Germinal center (tissue), 1 donor: Measurements from ENCODE around the gene TFDP2.
"Not testable (repeated sequence)": the region's sequence is repeated elsewhere in the genome, so short reads cannot be mapped to it uniquely, and the experiment has no call there.

ENCODE experiments used
- DNase-seq: peaks from one replicate; pipeline ENCODE4 v3.0.0; 2012; ENCODE audit warnings: mixed read lengths, low spot score

Gene TFDP2

DNA sequence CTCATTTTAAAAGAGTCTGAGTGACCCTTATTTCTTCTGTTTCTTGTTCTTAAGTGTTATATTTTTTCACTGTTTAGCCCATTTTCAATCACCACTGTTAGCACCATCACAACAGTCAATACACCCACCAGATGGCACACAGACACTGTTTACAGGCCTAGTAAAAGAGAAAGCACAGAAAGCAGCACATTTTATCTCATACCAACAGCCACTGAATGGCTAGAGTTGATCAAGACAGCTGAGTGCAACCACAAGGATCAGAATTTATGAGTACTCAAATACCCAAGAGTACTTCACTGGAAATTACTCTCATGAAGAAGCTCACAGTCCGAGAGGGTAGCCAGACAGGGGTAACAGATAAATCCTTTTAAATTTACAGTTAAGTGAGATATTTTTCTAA, 127.0 kb downstream of the TFDP2 start:
- DNase-seq = no peak

DNA sequence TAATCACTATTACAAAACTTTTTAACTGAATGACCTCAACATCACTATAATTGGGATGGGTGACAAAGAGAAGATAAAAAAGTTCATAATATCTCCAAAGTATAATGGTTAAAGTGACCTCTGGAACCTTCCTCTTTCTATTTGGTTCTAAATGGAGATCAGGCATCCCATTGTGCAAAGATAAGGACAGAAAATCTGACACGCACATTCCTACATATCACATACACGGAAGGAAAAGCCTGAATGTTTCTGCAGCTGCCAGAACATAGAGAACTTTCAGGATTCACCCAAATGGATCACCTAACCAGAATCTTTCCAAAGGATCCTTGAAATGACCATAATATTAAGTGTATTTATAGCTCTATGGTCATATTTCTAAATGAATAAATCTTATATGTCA, 128.2 kb downstream of the TFDP2 start:
- DNase-seq = no peak

DNA sequence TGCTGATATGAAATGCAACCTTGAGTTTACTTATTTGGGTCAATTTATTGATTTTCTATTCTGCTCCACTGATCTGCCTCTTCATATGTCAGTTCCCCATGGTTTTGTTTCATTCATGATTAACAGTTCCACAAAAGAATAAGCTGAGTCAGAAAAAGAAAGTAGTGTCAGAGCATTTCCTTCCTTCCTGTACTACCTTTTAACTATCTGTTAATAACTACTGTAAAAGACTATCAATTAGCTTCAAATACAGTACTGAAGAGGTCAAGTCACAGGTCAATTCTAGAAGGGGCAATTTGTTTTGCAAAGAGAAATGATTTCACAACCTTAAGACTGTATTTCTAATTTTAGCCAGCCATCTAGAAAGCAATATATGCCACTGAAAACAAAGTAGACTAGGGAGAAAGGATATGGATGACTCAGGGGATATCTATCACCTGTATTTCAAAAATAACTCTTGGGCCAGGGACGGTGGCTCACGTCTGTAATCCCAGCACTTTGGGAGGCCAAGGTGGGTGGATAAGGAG, 129.5 kb downstream of the TFDP2 start:
- DNase-seq = no peak

DNA sequence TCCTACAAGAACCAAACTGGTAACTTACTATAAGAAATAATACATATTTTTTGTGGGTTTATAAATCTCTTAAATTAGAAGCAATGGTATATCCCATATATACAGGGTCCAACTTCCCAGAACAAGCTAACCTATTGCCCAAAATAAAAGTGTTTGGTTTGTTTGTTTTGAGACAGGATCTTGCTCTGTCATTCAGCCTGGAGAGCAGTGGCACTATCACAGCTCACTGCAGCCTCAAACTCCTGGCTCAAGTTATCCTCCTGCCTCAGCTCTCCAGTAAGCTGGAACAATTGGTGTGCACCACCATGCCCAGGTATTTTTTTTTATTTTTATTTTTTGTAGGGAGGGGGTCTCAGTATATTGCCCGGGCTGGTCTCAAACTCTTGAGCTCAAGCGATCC, 135.4 kb downstream of the TFDP2 start:
- DNase-seq = no peak

DNA sequence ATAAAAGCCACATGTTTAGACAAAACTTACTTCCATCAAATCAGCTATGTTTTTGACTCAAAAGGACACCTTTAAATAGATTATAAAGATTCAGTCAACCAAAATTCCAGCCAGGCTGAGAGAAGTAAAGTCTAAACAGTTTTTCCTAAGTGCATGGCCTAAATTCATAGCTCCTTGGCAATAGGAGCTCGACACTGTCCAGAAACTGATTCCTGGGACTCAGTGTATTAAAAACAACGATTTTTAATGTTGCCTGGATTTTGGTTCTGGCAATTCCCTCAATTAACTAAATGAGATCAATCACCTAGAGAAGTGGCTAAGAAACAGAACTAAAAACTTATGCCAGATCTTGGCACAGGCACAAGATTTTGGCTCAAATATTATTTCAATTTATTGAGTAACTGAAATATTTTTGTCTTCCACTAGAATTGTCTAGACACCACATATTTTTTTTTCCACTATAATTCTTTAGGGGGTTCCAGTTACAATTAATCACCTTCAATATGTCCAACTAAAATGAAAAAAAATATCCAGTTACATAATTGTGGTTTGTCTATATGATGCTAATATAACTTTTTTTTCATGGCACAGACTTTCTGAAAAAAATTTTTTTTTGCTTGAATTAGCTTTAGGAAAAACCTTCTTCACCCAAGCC, 135.9 kb downstream of the TFDP2 start:
- DNase-seq = no peak

DNA sequence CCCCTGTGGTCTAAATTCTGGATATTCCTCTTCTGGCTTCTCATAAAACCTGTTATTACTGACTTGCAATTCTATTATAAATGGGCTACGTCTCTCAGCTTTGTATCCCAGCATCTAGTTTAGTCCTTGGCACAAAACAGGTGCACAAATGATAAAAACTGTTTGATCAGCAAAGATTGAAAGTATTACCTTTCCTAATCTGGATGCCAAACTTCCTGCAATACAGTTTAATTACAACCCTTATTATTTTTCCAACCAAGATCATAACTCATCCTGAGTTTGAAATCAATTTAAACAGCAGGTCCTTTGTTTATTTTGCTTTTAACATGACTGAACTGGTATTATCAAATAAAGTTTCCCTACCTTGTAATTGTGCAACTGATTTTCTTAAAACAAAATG, 140.3 kb downstream of the TFDP2 start:
- DNase-seq = no peak

DNA sequence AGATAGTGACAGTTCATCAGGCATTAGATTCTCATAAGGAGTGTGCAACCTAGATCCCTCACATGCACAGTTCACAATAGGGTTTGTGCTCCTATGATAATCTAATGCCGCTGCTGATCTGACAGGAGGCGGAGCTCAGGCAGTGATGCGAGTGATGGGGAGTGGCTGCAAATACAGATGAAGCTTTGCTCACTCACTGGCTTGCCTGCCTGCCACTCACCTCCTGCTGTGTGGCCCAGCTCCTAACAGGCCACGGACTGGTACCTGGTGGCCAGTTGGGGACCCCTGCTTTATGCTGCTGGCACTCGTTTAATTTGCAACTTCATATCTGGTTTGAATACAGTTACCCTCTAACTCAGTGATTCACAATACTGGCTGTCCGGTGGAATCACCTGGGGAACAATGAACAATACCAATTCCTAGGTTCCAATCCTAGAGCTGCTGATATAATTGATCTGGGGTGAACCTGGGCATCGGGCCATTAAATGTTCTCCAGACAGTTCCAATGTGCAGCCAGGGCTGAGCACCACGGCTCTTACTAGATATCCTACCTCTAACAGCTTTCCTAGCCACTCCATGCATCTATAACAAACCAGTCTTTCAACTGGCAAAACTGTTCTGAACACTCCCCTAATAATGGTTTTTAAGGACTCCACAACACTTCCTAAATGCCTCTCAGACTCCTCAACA, 141.5 kb downstream of the TFDP2 start:
- DNase-seq = no peak

DNA sequence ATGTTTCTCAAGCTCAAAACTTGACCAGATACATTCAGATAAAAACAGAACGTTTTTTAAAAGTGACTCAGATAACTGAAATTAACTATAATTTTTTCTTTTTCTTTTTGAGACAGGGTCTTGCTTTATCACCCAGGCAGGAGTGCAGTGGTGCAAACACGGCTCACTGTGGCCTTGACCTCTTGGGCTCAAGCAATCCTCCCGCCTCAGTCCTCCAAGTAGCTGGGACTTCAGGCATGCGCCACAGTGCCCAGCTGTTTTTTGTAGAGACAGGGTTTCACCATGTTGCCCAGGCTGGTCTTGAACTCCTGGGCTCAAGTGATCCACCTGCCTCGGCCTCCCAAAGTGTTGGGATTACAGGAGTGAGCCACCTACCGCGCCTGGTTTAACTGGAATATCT, 144.4 kb downstream of the TFDP2 start:
- DNase-seq = not testable (repeated sequence)

DNA sequence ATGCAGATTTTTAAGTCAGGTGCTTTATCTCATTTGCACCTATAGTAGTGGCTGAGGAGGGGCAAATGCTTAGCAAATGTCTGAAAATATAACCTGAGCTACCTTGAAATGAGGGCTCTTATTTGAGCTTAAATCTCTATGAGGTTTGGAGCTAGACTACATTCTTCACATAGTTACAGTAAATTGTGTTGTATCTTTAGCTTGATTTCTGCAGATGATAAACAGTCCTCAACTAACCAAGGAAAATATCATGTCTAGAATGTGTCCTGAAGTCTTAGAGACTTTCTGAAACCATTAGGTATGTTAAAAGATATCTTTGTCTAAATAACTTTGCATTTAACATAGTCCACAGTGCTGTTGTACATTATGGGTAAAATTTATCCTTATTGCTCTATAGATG, 145.3 kb downstream of the TFDP2 start:
- DNase-seq = no peak

DNA sequence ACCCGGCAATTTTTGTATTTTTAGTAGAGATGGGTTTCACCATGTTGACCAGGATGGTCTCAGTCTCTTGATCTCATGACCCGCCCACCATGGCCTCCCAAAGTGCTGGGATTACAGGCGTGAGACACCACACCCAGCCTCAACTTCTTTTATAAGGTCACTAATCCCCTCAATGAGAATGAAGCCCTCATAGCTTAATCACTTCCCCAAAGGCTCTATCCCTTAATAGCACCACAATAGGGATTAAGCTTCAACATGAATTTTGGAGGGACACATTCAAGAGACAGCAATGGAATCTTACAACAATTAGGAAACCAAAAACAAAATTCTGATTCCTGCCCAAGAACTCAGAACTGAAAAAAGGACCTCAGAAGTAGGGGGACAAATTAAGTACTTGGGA, 146.1 kb downstream of the TFDP2 start:
- DNase-seq = no peak

DNA sequence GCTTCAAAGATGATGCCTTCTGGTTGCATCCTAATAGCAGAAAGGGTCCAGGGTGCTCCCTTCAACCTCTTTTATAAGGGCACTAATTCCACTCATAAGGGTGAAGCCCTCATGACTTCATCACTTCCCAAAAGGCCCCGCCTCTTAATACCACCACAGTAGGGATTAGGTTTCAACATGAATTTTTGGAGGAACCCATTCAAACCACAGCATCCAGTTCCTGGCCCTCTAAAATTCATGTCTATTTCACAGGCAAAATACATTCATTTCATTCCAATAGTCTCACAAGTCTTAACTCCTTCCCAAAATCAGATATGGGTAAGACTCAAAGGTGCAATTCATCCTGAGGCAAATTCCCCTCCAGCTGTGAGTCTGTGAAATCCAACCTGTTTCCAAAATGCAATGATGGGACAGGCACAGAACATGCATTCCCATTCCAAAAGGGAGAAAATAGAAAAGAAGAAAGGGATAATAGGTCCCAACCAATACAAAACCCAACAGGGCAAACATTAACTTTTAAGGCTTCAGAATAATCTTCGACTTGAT, 148.9 kb downstream of the TFDP2 start:
- DNase-seq = no peak

DNA sequence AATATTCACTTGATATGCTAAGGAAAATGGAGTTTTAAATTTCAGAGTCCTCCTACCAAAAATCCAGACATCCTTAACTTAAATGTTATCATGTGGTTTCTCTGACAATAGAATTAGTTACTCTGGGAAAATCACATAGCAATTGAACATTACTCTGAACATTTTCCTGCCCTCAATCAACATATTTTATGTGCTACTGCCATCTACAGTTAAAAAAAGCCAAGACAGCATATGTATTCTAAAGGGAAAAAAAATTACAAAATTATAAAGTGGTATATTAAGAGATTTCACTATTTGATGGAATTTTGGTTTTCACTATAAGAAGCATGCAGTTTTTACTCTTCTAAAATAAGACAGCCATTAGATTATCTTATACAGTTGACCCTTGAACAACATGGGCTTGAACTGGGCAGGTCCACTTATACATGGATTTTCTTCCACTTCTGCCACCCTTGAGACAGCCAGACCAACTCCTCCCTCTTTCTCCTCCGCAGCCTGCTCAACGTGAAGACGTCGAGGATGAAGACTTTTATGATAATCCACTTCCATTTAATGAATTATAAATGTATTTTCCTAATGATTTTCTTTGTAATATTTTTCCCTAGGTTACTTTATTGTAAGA, 150.6 kb downstream of the TFDP2 start:
- no peak for DNase-seq

DNA sequence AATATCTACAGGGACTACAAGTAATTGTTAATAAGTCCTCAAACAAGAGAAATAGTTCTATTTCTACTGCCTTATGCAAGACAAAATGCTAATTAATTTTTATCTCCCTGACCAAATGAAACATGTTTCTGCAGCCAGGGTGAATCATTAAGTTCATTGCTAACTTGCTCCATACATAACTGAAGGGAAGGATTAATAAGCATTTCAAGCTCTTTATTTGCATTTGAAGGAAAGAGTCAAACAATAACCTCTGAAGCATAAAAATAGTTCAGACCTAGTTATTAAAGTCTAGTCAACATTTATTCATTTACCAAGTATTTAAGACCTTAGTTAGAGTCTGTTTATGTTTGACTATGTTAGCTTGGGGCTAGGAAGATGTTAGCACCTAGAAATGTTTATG, 152.9 kb downstream of the TFDP2 start:
- DNase-seq = no peak

DNA sequence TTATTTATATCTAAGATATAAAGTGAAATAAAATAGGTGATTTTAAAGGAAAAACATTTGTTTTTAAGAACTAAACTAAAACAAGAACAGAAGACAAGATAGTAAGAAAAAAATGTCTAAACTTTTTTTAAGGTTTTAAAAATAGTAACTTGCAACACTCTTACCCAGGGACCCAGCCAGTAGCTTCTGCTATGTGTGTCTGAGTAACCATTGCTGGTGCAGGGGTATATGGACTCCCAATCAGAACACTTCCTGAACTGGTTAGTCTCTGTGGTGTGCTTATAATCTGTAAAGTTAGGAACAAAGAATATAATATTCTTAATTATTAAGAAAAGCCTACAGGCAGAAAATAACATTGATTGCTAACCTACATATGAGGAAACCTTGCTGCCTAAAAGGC, 154.5 kb downstream of the TFDP2 start:
- no peak for DNase-seq

DNA sequence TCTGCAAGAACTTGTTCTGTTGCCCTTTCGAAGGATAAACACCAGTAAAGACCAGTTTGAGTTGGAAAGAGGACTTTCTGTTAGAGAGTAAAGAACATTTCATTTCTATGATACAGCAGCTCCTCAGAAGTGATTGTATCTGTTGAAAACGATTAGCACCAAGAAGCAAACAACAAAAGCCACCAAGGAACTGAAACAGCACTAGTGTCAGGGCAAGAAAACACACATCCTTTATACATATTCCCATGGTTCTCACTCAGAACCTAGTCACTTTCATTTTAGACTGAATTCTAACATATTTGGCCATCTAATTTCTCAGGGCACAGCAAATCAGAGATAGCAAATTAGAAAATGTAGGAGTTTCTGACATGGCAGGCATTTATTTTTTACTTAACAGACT, 156.8 kb downstream of the TFDP2 start:
- DNase-seq = no peak

DNA sequence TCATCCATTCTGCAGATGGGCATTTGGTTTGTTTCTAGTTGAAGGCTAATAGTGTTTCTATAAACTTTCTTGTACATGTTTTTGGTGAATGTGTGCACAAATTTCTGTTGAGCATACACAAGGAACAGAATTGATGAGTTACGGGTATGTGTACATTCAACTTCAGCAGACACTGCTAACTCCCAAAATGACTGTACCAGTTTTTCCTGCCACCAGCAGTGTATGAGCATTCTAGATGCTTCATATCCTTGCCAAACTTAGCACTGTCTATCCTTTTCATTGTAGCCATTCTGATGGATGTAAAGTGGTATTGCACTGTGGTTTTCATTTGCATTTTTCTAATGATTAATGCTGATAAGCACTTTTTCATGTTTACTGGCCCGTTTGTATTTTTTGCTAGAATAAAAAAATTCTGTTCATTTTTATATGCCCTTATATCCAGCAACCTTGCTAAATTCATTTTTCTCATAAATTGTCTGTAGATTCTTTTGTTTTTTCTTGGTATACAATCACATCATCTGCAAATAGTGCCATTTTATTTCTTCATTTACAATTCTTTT, 162.7 kb downstream of the TFDP2 start:
- DNase-seq = no peak

DNA sequence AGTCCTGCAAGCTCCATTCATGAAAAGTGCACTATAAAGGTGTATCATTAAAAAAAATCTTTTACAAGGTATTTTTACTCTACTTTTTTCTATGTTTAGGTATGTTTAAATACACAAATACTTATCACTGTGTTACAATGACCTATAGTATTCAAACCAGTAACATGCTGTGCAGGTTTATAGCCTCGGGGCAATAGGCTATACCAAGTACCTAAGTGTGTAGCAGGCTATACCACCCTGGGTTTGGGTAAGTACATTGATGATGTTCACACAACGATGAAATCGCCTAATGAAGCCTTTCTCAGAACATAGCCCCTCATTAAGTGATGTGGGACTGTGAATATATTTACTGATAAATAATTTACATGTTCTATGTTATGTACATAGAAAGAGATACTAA, 168.3 kb downstream of the TFDP2 start:
- no peak for DNase-seq

DNA sequence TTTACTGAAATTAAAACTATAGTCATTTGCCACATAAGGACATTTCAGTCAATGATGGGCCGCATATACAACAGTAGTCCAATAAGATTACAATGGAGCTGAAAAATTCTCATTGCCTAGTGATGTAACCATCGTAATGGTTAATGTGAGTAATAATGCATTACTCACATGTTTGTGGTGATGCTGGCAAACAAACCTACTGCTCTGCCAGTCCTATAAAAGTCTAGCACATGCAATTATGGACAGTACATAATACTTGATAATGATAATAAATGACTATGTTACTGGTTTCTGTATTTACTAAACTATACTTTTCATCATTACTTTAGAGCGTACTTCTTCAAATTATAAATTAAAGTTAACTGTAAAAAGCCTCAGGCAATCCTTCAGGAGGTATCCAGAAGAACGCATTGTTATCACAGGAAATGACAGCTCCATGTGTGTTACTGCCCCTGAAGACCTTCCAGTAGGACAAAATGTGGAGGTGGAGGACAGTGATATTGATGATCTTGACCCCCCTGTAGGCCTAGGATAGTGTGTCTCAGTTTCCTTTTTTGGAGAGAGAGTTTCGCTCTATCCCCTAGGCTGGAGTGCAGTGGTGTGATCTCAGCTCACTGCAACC, 170.2 kb downstream of the TFDP2 start:
- no peak for DNase-seq

DNA sequence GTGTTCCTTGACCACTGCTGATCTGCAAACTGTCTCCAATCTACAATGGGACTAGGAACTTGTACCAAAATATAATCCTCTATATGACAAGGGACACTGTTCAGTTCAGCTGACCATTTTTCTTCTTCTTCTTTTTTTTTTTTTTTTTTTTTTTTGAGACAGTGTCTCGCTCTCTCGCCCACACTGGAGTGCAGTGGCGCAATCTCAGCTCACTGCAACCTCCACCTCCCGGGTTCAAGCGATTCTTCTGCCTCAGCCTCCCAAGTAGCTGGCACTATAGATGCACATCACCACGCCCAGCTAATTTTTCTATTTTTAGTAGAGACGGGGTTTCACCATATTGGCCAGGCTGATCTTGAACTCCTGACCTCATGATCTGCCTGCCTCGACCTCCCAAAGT, 174.6 kb downstream of the TFDP2 start:
- DNase-seq = not testable (repeated sequence)

DNA sequence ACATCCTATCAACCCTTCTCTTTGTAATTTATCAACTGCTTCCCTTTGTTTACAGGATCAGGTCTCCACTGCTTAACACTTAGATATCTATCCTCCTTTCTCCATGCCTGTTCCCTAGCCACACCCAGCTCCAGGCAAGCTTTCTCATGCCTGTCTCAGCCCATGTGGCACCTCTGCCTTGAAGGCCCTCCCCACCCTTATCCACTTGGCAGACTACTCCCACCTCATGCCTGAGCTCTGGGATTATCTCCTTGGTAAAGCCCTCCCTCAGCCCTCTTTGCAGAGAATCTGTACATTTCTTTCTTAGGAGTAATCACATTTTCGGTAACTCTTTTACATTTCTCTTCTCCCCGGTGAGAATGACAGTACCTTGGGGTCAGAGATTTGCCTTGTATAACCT, 176.9 kb downstream of the TFDP2 start:
- no peak for DNase-seq

DNA sequence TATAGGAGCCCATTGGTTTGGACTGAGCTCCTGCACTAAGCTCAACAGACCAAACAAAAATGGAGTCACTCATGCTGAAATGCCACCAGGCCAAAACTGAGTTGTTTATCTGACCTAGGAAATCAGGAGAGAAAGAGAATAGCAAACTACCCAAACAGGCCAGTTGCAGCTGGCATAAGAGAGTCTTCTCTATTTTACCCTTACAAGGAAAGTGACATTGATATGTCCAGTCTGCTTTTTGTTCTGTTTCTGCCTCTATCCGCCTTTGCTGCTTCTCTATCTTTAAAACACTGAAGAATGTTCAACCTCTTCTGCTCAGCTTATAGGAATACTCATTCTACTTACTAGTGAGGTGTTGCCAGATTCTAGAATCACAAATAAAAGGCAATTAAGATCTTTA, 177.8 kb downstream of the TFDP2 start:
- DNase-seq = no peak

DNA sequence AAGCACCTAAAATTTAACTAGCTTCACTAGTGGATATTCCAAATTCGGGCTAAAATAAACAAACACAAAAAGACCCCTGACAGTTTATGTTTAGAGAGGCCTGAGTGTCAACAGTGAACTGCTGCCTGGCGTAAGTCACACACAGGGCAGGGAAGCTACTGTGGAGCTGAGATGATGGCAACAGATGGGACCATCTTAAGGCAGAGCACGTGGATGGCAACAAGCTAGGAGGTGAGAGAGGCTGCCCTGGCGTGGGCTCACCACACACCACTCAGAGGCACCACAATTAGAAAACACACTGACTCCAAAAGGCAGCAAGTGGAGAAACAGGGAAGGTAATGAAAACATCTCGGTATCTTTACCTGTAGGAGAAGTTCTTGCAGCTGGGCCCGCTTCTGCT, 179.6 kb downstream of the TFDP2 start:
- no peak for DNase-seq
